ENCODE data around the gene BRD7.

BRD7 gene

DNA sequence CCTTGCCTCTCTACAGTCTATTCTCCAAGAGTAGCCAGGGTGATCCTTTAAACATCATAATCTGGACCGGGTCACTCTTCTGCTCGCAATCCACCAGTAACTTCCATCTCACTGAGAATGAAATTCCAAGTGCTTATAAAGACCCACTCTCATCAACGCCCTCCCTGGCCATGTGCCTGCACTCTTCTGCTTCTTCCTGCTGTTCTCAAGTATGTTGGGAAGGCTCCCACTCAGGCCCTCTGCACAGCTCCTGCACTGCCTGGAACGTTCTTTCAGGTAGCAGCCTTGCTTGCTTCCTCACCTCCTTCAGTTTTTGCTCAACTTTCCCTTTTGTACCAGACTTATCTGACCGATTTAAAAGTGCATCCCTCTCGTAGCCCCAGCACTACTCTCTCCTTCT is 44.4 kb downstream of the BRD7 start:
- H4K20me1 ChIP-seq (ENCODE audit: insufficient read depth, low read length): no peaks in the 10 kb centered on the region
- H3K4me2 ChIP-seq (ENCODE audit: low read depth, low read length): no peak overlapping the region
- no peak overlapping the region for H2AFZ ChIP-seq (ENCODE audit: low read length)
- TF ChIP-seq, protein P1, sequence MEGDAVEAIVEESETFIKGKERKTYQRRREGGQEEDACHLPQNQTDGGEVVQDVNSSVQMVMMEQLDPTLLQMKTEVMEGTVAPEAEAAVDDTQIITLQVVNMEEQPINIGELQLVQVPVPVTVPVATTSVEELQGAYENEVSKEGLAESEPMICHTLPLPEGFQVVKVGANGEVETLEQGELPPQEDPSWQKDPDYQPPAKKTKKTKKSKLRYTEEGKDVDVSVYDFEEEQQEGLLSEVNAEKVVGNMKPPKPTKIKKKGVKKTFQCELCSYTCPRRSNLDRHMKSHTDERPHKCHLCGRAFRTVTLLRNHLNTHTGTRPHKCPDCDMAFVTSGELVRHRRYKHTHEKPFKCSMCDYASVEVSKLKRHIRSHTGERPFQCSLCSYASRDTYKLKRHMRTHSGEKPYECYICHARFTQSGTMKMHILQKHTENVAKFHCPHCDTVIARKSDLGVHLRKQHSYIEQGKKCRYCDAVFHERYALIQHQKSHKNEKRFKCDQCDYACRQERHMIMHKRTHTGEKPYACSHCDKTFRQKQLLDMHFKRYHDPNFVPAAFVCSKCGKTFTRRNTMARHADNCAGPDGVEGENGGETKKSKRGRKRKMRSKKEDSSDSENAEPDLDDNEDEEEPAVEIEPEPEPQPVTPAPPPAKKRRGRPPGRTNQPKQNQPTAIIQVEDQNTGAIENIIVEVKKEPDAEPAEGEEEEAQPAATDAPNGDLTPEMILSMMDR (IDR thresholded peaks at IDR 0.05; ENCODE audit: low read length): no peak
- TF ChIP-seq EZH2phosphoT487 (IDR thresholded peaks at IDR 0.05; ENCODE audit: low read length) (no peak), EZH2 (optimal IDR thresholded peaks at IDR 0.05; ENCODE audit: low read depth, low read length) (no peak)
- H3K79me2 ChIP-seq (ENCODE audit: low read length): 0 out of 2 replicates have a peak, but pooled peaks cover 2% of the 10 kb centered on the region
- no peak overlapping the region for H3K27ac ChIP-seq (ENCODE audit: low read length)
- H3K9me3 ChIP-seq (replicated peaks; ENCODE audit: insufficient read depth, low read length): no peaks in the 10 kb centered on the region
- DNase-seq: no peak
- no peak overlapping the region for H3K9ac ChIP-seq (ENCODE audit: low read length)
- peaks cover 5% of the 10 kb centered on the region; the same call in 1 of the 2 replicates for H3K36me3 ChIP-seq (replicated peaks; ENCODE audit: insufficient read depth, low read length)
- no peaks in the 10 kb centered on the region for H3K27me3 ChIP-seq (replicated peaks; ENCODE audit: insufficient read depth, low read length)
- H3K4me3 ChIP-seq (ENCODE audit: low read length): no peak overlapping the region
- H3K9me2 ChIP-seq (replicated peaks; ENCODE audit: insufficient read depth, low read length): no peaks in the 10 kb centered on the region
- H3F3A ChIP-seq (ENCODE audit: insufficient read depth, low read length): peaks cover 5% of the 10 kb centered on the region; the same call in 1 of the 2 replicates
- H3K4me1 ChIP-seq (ENCODE audit: low read length): peaks cover 13% of the 10 kb centered on the region

- H3K9ac ChIP-seq (ENCODE audit: low read length): no peak overlapping the region
- DNase-seq: peak; percentile 23
- H3K4me3 ChIP-seq (ENCODE audit: low read length): no peak overlapping the region
- no peak for TF ChIP-seq EZH2phosphoT487 (IDR thresholded peaks at IDR 0.05; ENCODE audit: low read length)
- TF ChIP-seq, protein P1 (IDR thresholded peaks at IDR 0.05; ENCODE audit: low read length): peak; percentile 39
- H3K79me2 ChIP-seq (ENCODE audit: low read length): 0 out of 2 replicates have a peak, but pooled peaks cover 2% of the 10 kb centered on the region
- H3K9me3 ChIP-seq (replicated peaks; ENCODE audit: insufficient read depth, low read length): no peaks in the 10 kb centered on the region
- H3K4me1 ChIP-seq (ENCODE audit: low read length): peaks cover 13% of the 10 kb centered on the region
- no peaks in the 10 kb centered on the region for H3K27me3 ChIP-seq (replicated peaks; ENCODE audit: insufficient read depth, low read length)
- H3K27ac ChIP-seq (ENCODE audit: low read length): no peak overlapping the region
- peaks cover 5% of the 10 kb centered on the region; the same call in 1 of the 2 replicates for H3F3A ChIP-seq (ENCODE audit: insufficient read depth, low read length)
- H2AFZ ChIP-seq (ENCODE audit: low read length): no peak overlapping the region
- H3K4me2 ChIP-seq (ENCODE audit: low read depth, low read length): no peak overlapping the region
- H3K9me2 ChIP-seq (replicated peaks; ENCODE audit: insufficient read depth, low read length): no peaks in the 10 kb centered on the region
- H3K36me3 ChIP-seq (replicated peaks; ENCODE audit: insufficient read depth, low read length): peaks cover 5% of the 10 kb centered on the region; the same call in 1 of the 2 replicates
- no peaks in the 10 kb centered on the region for H4K20me1 ChIP-seq (ENCODE audit: insufficient read depth, low read length)
Measured at GRCh38 chr16:50323335-50324011, 45.3 kb downstream of the BRD7 start.

DNA sequence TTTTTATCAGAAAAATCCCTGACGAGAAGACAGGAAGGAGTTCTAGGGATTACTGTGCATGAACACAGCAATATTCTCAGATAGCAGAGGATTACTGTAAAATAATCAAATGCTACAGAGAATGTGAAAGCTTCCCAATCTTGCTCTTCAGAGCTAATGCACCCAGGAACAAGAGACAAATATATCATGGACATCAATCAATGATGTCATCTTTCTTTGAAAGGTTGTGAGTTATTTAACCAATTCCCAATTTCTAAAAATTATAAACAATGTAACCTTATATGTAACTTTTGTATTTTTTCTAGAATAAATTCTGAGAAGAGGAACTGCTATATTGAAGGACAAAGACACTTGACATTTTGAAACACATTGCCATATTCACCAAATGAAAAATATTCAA is 46.5 kb downstream of the BRD7 start:
- peaks cover 9% of the 10 kb centered on the region; the same call in 1 of the 2 replicates for H3K36me3 ChIP-seq (replicated peaks; ENCODE audit: insufficient read depth, low read length)
- no peak overlapping the region for H3K9ac ChIP-seq (ENCODE audit: low read length)

More for the DNA sequence above, 46.5 kb downstream of the BRD7 start:
- H4K20me1 ChIP-seq (ENCODE audit: insufficient read depth, low read length): no peaks in the 10 kb centered on the region
- peaks cover under 1% of the 10 kb centered on the region; the same call in 1 of the 2 replicates for H3F3A ChIP-seq (ENCODE audit: insufficient read depth, low read length)
- H3K79me2 ChIP-seq (ENCODE audit: low read length): 0 out of 2 replicates have a peak, but pooled peaks cover 2% of the 10 kb centered on the region
- TF ChIP-seq, protein P1 (IDR thresholded peaks at IDR 0.05; ENCODE audit: low read length): no peak
- no peak for TF ChIP-seq EZH2phosphoT487 (IDR thresholded peaks at IDR 0.05; ENCODE audit: low read length)
- TF ChIP-seq EZH2 (optimal IDR thresholded peaks at IDR 0.05; ENCODE audit: low read depth, low read length): no peak
- H3K27me3 ChIP-seq (replicated peaks; ENCODE audit: insufficient read depth, low read length): no peaks in the 10 kb centered on the region
- no peak overlapping the region for H2AFZ ChIP-seq (ENCODE audit: low read length)
- H3K4me2 ChIP-seq (ENCODE audit: low read depth, low read length): no peak overlapping the region
- peaks cover 9% of the 10 kb centered on the region for H3K4me1 ChIP-seq (ENCODE audit: low read length)
- no peak for DNase-seq
- no peaks in the 10 kb centered on the region for H3K9me2 ChIP-seq (replicated peaks; ENCODE audit: insufficient read depth, low read length)
- H3K9me3 ChIP-seq (replicated peaks; ENCODE audit: insufficient read depth, low read length): no peaks in the 10 kb centered on the region
- H3K4me3 ChIP-seq (ENCODE audit: low read length): no peak overlapping the region
- H3K27ac ChIP-seq (ENCODE audit: low read length): no peak overlapping the region

Measured in MM.1S (cell line).